Brain pericyte (primary cell): Measurements from ENCODE around the gene NOTCH2.

ENCODE experiments used
- DNase-seq: peaks from one replicate; pipeline ENCODE4 v3.0.0-alpha.2; 2012; ENCODE audit warnings: low read depth, low spot score

The NOTCH2 gene

DNA sequence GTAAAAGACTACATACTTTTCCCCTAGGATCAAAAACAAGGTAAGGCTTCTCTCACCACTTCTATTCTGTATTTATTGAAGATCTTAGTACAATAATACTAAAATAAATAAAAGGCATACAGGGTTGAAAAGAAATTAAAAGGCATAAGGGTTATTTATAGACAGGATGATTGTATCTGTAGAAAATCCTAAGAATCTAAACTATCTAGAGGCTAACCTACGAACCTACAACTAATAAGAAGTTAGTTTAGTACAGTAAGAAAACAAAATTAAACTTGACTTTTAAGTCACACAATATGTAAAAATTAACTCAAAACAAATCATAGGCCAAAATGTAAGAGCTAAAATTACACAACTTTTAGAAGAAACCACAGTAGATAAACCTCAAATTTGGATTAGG lies 122.7 kb downstream of the NOTCH2 start:
- no peak for DNase-seq

DNA sequence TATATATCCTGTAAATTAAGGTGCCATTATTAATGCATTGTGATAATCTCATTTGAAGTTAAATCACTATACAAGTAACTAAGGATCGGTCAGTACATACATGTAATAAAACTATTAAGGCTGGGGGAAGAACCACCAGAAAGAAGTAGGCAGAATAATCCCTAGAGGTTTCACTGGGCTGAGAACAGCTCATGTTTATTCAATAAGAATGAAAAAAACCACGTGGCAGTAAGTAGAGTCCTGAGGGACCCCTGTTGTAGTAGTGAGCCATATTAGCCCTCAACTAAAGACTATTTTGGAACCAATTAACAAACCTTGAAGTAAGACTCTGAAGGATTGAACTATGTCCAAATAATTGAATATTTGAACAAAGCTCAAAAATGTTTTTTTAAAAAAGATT lies 126.2 kb downstream of the NOTCH2 start:
- no peak for DNase-seq

DNA sequence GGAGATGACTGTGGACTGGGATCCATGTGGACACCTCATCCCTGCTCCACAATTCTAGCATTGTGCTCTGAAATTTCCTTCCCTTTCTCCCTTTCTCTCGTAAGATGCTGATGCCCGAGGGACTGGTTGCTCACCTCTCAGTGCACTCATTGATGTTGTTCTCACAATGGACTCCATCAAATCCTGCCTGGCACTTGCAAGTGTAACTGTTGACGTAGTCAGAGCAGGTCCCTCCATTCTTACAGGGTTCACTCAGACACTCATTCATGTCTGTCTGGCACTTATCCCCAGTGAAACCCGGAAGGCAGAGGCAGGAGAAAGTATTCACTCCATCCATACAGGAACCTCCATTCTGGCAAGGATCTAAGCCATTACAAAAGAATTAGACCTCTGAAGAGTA lies 128.1 kb downstream of the NOTCH2 start:
- no peak for DNase-seq

DNA sequence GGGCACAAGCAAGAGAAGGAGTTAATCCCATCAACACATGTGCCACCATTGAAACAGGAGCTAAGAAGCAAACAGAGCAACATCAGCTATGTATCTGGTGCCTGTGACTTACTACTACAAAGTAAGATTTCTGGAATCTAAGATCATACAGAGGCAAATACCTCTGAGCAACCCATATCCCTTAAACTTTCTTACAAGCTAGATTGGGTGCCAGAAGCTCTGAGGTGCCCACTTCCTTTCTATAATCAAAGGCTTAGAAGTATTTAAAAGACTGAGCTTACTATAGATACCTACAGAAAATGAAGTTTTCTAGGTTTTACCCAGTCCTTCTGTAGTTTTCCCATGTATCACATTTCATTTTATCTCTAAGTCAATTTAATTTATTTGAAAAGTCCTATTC lies 128.8 kb downstream of the NOTCH2 start:
- no peak for DNase-seq

DNA sequence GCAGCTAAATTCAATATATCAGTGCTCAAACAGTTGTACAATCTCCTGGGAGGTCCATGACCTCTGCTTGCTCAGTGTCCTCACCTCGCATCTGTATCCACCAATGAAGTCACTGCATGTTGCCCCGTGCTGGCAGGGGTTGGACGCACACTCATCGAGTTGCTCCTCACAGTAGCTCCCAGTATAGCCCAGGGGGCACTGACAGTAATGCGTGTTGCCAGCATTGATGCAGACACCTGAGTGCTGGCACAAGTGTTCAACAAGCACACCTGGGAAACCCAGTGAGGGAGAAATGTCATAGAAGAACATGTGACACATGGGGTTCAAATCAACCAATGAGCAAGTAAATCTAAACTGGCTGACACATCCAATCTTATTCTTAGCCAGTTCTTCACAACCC lies 132.3 kb downstream of the NOTCH2 start:
- DNase-seq = no peak

DNA sequence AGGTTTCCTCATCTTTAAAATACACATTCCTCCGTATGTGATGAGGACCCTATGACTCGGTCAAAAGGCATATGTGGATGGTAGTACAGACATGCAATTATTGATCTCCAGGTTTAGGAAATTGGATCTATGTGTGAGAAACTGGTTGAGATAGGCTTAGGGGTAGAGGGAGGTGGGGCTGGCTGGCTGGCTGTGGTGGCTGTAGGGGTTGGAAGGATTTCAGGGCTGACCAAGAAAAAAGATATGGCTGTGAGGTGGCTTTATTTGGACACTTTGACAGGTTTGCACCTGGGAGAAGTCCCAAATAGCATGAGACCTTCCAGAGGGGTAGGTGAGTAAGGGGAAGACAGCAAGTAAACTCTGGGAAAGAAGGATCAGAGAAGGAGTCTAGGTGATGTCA lies 133.5 kb downstream of the NOTCH2 start:
- no peak for DNase-seq

DNA sequence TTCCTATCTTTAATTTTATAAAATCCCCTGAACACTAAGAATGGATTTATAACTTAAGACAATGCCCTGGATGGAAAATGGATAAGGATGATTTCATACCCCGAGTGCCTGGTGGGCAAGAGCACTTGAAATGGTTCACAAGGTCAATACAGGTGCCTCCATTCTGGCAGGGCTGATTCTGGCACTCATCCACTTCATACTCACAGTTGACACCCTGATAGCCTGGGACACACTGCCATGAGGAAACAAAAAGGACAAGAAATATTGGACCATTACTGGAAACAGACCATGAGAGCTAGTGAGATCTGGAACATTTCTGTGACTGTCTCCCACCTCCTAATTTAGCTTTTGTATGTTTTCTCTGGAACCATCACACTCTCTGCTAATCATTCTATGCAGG lies 134.1 kb downstream of the NOTCH2 start:
- no peak for DNase-seq

DNA sequence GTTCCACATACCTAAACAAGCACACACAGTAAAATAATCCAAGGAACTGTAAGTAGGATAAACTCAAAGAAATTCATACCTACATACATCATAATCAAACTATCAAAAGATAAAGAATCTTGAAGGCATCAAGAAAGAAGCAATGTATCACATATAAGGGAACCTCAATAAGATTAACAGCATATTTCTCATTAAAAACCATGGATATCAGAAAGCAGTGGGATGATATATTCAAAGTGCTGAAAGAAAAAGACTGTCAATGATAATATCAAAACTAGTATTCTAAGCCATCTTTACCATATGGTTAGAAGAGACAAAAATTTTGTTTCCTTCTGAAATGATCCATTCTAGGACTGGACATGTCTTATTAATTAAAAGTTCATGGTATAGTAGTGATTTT lies 136.1 kb downstream of the NOTCH2 start:
- no peak for DNase-seq

DNA sequence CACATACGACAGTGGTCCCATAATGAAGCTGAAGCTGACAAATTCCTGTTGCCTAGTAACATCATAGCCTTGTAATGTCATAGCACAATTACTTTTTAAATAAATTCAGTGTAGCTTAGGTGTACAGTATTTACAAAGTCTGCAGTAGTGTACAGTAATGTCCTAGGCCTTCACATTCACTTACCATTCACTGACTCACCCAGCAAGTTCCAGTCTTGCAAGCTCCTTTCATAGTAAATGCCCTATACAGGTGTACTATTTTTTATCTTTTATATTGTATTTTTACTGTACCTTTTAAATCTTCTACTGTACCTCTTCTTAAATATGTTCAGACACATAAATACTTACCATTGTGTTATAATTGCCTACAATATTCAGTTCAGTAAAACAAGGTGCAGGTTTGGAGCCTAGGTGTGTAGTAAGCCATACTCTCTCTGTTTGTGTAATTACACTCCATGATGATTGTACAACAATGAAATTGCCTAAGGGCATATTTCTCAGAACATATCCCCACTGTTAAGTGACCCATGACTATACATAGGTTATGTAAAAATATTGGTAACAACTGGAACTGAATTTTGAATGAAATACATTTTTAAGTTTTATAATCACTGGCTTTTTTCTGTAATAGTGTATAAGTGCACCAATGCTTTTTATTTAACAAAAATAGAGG lies 139.7 kb downstream of the NOTCH2 start:
- no peak for DNase-seq

DNA sequence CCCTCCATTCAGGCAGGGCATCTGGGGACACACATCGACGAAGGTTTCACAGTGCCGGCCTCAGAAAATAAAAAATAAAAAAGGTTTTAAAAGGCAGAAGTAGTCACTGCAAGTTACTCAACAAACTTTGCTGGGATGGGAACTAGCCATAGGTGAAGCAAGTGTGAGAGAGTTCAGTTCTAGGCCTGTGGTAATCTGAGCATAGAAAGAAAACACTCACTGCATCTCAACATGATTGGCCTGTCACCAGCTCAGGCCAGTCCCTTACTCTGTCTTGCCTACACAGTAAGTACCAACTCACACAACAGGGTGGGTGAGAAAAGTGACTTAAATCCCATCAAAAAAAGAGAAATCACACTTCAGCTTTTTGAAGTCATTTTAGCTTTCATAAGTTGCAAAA lies 142.9 kb downstream of the NOTCH2 start:
- no peak for DNase-seq

DNA sequence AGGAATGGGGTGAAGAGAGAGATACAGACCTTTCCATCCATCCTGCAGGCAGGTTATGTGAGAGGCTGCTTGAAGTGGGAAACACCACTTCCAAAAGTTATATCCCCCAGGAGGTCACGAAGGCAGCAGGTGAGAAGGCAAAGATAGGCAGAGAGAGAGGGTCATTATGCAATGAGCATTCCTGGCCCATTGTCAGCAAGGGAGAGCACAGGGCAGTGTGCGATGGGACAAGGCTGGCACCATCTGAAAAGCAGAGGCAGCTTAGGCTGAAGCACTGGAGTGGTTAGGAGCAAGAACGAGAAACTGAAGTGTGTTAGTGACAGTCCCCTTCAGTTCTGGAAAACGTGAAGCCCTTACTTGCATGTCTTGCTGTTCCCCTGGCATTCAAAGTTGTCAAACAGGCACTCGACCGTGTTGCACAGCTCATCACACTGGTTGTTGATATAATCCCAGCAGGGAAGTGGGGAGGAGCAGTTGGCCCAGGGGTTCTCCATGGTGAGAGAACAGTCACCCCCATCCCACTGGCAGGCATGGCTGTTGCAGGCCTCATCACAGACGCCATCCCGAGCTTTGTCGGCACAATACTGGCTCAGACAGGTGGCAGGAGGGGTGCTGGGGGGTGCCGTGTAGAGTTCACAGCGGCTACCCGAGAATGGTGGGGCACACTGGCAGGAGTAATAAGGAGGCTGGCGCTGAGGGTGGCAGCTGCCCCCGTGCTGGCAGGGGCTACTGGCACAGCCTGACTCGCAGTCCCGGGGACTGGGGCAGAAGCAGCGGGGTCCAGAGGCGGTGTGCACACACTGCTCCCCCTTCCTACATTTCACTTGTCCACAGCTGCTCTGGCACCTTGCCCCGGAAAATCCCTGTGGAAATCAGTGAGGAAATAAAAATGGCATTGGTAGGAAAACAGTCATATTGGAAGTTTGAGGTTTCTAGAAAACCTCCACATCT lies 144.2 kb downstream of the NOTCH2 start:
- no peak for DNase-seq

DNA sequence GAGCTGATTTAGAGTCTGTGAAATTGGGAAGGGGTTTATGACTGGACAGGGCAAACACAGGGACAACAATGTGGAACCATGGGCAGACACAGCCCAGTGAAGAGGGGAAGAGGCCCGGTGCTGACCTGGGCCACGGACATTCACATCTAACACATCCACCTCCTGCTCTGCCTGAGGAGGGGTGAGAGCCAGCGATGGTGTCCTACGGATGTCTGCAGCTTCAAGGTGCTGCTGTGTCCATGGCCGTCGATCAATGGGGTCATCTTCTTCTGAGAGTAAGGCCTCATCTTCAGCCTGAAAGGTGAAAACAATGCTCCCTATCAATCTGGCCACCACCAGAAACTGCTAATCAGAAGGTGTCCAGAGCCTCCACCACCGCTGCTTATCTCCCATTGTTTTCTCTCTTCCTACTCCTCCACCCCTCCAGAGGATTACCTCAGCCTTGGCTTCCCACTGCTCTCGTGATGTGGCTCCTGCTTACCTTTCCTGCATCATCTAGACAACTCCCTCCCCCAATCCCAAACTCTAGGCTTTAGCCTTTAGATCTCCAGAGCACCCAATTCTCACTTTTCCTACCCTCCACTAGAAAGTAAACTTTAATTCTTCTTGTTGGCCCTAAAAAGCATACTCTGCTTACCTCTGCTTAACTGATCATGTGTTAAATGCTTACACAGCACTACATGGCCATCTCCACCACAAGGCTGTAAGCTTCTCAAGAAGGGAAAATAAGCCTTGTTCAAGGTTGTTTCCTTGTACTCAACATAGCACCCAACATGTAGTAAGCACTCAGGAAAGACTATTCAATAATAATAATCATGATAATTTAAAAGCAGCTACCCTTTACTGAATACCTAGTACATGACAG lies 149.1 kb downstream of the NOTCH2 start:
- no peak for DNase-seq

DNA sequence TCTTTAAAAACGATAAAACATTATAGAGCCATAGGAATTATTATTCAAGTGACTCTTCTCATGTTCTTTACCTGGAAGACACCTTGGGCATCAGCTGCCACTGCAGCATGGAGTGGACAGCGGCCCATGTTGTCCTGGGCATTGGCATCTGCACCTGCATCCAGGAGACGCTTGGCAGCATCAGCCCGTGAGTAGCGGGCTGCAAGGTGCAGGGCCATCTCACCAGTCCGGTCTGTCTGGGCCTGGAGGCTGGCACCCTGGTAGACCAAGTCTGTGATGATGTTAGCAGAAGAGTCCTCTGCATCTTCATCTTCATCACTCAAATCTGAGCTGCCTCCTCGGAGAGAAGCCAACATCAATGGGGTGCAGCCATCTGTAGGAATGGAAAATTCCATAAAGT lies 150.2 kb downstream of the NOTCH2 start:
- DNase-seq = no peak

DNA sequence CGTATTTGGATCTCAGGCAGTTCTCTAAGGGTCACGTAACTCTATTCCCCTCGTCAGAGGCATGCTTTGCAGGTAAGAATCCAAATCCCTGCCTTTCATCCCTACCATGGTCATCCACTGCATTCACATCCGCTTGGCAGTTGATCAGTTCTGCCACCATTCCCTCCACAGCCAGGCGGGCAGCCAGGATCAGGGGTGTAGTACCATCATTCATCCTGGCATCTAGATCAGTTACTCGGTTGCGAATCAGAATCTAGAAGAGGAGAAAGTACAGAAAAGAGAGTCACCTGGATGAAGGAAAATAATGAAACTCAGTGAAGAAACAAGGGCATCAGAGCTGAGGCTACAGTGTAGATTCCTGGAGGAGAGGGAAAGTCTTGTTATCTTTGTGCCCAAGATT lies 151.2 kb downstream of the NOTCH2 start:
- DNase-seq = no peak

DNA sequence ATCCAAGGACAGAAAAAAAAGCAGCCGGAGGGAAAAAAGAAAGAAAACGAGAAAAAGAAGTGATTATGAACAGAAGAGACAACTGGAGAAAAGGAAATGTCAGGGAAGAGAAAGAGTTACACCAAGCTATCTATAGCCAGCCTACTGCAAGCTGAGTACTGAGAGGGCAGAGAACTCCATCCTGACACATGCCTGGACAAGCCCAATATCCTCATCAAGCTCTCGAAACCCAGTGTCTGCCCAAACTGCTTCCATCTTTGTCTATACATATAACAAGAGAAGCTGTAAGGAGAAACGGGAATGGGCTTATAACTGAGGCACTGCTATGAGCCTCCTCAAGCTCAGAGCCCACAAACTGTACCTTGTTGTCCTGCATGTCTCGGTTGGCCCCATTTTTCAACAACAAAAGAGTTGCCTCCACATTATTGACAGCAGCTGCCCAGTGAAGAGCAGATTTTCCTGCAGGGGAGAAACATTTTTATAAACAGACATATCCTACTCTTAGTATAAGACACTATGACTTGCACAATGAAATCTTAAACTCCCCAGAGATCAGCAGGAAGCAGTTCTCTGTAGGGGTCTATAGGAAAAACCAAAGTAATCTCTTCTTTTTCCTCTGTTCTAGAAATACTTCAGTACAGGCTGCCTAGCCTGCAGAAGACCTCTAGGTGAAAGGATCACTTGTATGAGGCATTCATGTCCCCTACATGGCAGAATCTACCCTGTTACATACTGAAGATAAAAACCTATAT lies 152.0 kb downstream of the NOTCH2 start:
- peak; percentile 7 for DNase-seq

DNA sequence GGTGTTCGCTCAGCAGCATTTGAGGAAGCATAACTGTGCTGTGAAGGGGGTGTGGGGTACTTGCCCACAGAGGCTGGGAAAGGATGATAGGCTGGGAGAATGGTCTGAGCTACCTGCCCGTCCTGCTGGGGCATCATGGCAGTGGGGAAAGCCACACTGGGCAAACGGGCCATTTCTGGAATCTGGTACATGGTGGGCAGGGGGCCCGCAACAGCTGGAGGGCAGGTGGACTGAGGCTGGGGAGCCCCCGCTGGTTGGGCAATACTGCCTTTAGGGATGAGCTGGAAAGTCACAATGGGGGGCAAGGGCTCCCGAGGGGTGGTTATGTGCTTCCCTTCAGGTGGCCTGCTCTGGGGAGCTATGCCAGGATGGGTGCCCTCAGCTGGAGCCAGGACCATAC lies 153.9 kb downstream of the NOTCH2 start:
- no peak for DNase-seq

DNA sequence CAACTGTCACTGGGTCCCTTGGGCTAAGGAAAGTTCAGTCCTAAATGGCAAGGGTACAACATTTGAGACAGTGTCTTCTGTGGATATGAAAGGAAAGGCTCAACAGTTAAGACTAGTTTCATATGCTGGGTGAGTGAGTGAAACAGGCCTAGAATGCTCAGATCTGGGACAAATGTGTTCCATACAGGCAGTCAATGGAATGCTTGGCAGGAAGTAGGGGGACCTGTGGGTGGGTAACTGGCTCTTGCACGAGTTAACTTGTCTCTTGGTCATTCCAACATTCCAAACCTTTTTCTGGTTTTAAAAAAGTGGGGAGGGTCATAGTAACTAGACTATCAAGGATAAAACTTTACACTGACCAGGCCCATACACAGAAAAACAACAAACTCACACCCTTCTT lies 155.4 kb downstream of the NOTCH2 start:
- DNase-seq = no peak

DNA sequence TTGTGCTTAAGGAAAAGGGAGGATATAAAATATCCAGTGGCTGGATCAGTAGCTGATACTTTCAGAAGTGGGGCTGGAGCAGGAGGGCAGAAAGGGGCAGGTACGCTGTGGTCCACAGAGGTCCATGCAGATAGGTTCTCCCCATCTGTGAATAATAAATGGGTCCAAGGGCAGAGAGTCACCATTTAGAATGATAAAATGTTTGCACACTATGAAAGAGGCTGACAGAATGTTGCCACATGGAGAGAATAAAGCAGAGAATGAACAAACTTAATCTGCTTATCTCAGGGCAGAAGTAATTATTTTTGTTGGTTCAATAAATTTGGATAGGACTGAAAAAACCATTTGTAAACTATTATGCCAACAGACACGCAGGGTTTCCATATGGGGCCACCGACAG lies 156.5 kb downstream of the NOTCH2 start:
- no peak for DNase-seq

DNA sequence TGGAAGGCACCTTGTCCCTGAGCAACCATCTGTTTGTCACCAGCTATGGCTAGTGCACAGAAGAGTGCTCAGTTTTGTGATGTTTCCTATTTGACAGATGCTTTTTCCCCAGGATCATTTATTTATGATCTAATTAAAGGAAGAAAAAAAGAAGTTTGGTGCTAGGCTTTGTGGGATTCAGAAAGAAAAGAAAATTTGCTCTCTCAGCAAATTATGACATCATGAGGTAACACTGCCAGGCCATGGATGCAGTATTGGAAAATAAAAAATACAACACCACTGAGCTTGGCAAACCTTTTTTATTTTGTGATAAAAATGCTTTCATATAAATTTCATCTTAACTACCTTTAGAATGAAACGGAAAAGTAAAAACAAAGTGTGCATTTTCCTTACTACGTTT lies 157.7 kb downstream of the NOTCH2 start:
- DNase-seq = no peak

DNA sequence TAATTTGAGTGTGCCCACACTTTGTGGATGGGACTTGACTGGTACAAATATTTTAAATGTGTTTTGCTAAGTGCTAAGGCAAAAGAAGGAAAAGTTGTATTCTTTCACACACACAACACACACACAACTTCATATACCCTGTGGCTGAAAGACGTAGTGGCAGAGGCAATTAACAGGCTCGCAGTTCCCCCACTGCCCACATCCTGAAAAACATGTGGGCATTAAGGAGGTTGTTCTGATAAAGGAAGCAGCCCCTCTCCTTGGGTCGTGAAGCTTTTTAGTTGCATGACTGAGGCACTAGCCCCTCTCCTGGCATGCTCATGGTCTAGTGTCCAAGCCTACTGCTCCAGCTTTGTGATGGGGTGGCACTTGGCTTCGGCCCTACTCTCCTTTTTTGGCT lies 158.8 kb downstream of the NOTCH2 start:
- no peak for DNase-seq

DNA sequence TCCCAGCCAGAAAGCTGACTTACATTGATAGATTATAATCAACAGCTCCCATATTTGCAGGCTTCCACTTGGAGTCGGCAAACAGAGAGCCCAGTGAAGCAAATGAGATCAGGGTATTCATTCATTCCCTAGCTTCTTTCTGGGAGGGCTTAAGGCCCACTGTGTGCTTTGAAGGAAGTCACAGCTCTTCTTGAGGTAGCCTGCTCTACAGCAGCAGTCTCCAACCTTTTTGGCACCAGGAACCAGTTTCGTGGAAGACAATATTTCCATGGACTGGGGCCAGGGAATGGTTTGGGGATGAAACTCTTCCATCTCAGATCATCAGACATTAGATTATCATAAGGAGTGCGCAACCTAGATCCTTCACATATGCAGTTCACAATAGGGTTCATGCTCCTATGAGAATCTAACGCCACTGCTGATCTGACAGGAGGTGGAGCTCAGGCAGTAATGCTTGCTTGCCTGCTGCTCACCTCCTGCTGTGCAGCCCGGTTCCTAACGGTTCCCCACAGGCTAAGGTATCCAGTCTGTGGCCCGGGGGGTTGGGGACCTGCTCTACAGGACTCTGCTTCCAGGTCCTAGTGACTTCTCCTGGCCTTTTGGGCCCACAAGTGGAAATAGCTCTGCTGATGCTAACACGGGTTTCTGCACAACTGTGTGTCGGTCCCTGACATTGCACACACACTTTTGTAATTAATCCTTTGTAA lies 159.4 kb downstream of the NOTCH2 start:
- DNase-seq = no peak
